H9 (cell line): ENCODE data around the gene GCLM. TPM values are rescaled to one million over a fixed set of nuclear protein-coding genes. Genes with fewer than 3 reads are reported as not detected.

Experiments used
- DNase-seq: peaks from one replicate; pipeline ENCODE4 v3.0.0-alpha.2; 2017
- H2AFZ ChIP-seq: one replicate; pipeline ENCODE4 v1.6.1; 2013; ENCODE audit warnings: mild to moderate bottlenecking, low read length, control low read depth, moderate library complexity
- H2AK5ac ChIP-seq: 2 replicates; pipeline ENCODE4 v1.6.1; 2013; ENCODE audit warnings: low read length, control low read depth, mixed read lengths; ENCODE audit not compliant: insufficient read length
- H2BK120ac ChIP-seq: one replicate; pipeline ENCODE4 v1.6.1; 2013; ENCODE audit warnings: low read depth, mild to moderate bottlenecking, low read length, control low read depth, inconsistent platforms; ENCODE audit not compliant: poor library complexity, severe bottlenecking
- H2BK12ac ChIP-seq: 2 replicates; pipeline ENCODE4 v1.6.1; 2013; ENCODE audit warnings: low read length, control low read depth, mixed read lengths, low read depth; ENCODE audit not compliant: insufficient read length
- H2BK15ac ChIP-seq: 2 replicates; pipeline ENCODE4 v1.6.1; 2013; ENCODE audit warnings: low read depth, low read length, control low read depth
- H2BK20ac ChIP-seq: one replicate; pipeline ENCODE4 v1.6.1; 2013; ENCODE audit warnings: low read depth, mild to moderate bottlenecking, low read length, control low read depth, inconsistent platforms; ENCODE audit not compliant: poor library complexity, severe bottlenecking
- H2BK5ac ChIP-seq: 2 replicates; pipeline ENCODE4 v1.6.1; 2013; ENCODE audit warnings: low read length, control low read depth, mixed read lengths; ENCODE audit not compliant: insufficient read length
- H3K14ac ChIP-seq: 2 replicates; pipeline ENCODE4 v1.6.1; 2013; ENCODE audit warnings: low read length, control low read depth; ENCODE audit not compliant: insufficient read depth
- H3K18ac ChIP-seq: 2 replicates; pipeline ENCODE4 v1.6.1; 2013; ENCODE audit warnings: low read depth, mild to moderate bottlenecking, mixed read lengths, low read length, control low read depth; ENCODE audit not compliant: insufficient read length
- H3K23ac ChIP-seq: 2 replicates; pipeline ENCODE4 v1.6.1; 2013; ENCODE audit warnings: low read length, control low read depth, mixed read lengths, low read depth; ENCODE audit not compliant: insufficient read length
- H3K23me2 ChIP-seq: 2 replicates; pipeline ENCODE4 v1.6.1; 2013; ENCODE audit warnings: low read depth, mild to moderate bottlenecking, mixed read lengths, low read length, control low read depth; ENCODE audit not compliant: insufficient read length, poor library complexity, severe bottlenecking
- H3K27ac ChIP-seq: 2 replicates; pipeline ENCODE4 v1.5.1; 2013; ENCODE audit warnings: low read length, control low read depth, mixed read lengths, low read depth; ENCODE audit not compliant: insufficient read length
- H3K27me3 ChIP-seq: 2 replicates; pipeline ENCODE4 v1.6.1; 2013; ENCODE audit warnings: low read length, control low read depth, inconsistent platforms; ENCODE audit not compliant: insufficient read depth
- H3K4ac ChIP-seq: 2 replicates; pipeline ENCODE4 v1.6.1; 2013; ENCODE audit warnings: low read depth, mild to moderate bottlenecking, control low read depth, inconsistent platforms, low read length, moderate library complexity
- H3K4me1 ChIP-seq: 2 replicates; pipeline ENCODE4 v1.6.1; 2013; ENCODE audit warnings: low read length, control low read depth, inconsistent platforms; ENCODE audit not compliant: insufficient read depth
- H3K4me2 ChIP-seq: 2 replicates; pipeline ENCODE4 v1.6.1; 2013; ENCODE audit warnings: low read length, control low read depth, mixed read lengths; ENCODE audit not compliant: insufficient read length, insufficient read depth
- H3K56ac ChIP-seq: 2 replicates; pipeline ENCODE4 v1.6.1; 2013; ENCODE audit warnings: low read depth, mild to moderate bottlenecking, mixed read lengths, low read length, control low read depth; ENCODE audit not compliant: insufficient read length
- H3K79me1 ChIP-seq: 2 replicates; pipeline ENCODE4 v1.6.1; 2013; ENCODE audit warnings: low read depth, mild to moderate bottlenecking, moderate library complexity, low read length, control low read depth, inconsistent platforms; ENCODE audit not compliant: insufficient read depth, poor library complexity, severe bottlenecking
- H3K79me2 ChIP-seq: 2 replicates; pipeline ENCODE4 v1.6.1; 2013; ENCODE audit warnings: low read length, control low read depth, inconsistent platforms; ENCODE audit not compliant: insufficient read depth
- H3K9ac ChIP-seq: 2 replicates; pipeline ENCODE4 v1.6.1; 2013; ENCODE audit warnings: low read length, control low read depth, mixed read lengths; ENCODE audit not compliant: insufficient read length; ENCODE audit errors: extremely low read depth
- H3K9me3 ChIP-seq: one replicate; pipeline ENCODE4 v1.6.1; 2013; ENCODE audit warnings: low read depth, low read length, inconsistent platforms; ENCODE audit not compliant: control insufficient read depth
- H3T11ph ChIP-seq: one replicate; pipeline ENCODE4 v1.6.1; 2013; ENCODE audit warnings: mild to moderate bottlenecking, low read length, control low read depth, inconsistent platforms
- H4K20me1 ChIP-seq: one replicate; pipeline ENCODE4 v1.6.1; 2013; ENCODE audit not compliant: control insufficient read depth, insufficient read length, insufficient read depth
- H4K5ac ChIP-seq: 2 replicates; pipeline ENCODE4 v1.6.1; 2013; ENCODE audit warnings: low read depth, mild to moderate bottlenecking, mixed read lengths, low read length, control low read depth; ENCODE audit not compliant: insufficient read length
- H4K8ac ChIP-seq: replicated peaks from 2 replicates; pipeline ENCODE4 v1.6.1; 2013; ENCODE audit warnings: low read length, control low read depth, mixed read lengths, low read depth; ENCODE audit not compliant: insufficient read length
- H4K91ac ChIP-seq: 2 replicates; pipeline ENCODE4 v1.6.1; 2013; ENCODE audit warnings: low read depth, mild to moderate bottlenecking, moderate library complexity, mixed read lengths, low read length, control low read depth; ENCODE audit not compliant: insufficient read length
- H3K27ac Mint-ChIP-seq, 3 experiments: 2 replicates in 2 of 3; 3 replicates in 1 of 3; pipeline ENCODE4 v1.8.0; 2020 to 2021; ENCODE audit warnings: mixed read lengths in 3 of 3, mild to moderate bottlenecking in 1 of 3, moderate library complexity in 1 of 3
- H3K27me3 Mint-ChIP-seq: 2 replicates; pipeline ENCODE4 v1.8.0; 2021; ENCODE audit warnings: low read depth, mild to moderate bottlenecking, moderate library complexity, mixed read lengths
- H3K36me3 Mint-ChIP-seq, 3 experiments: 2 replicates in 2 of 3; 3 replicates in 1 of 3; pipeline ENCODE4 v1.8.0; 2020 to 2021; ENCODE audit warnings: low read depth in 3 of 3, mixed read lengths in 3 of 3; ENCODE audit not compliant: insufficient read depth in 1 of 3
- H3K4me1 Mint-ChIP-seq, 2 experiments: 2 replicates each; pipeline ENCODE4 v1.8.0; 2020; ENCODE audit warnings: mixed read lengths in 2 of 2
- H3K4me3 Mint-ChIP-seq, 2 experiments: 2 replicates in 1 of 2; 3 replicates in 1 of 2; pipeline ENCODE4 v1.8.0; 2020 to 2021; ENCODE audit warnings: mild to moderate bottlenecking in 2 of 2, mixed read lengths in 2 of 2, moderate library complexity in 1 of 2
- H3K9me3 Mint-ChIP-seq, 2 experiments: 2 replicates in 1 of 2; 3 replicates in 1 of 2; pipeline ENCODE4 v1.8.0; 2020; ENCODE audit warnings: mild to moderate bottlenecking in 2 of 2, mixed read lengths in 2 of 2, moderate library complexity in 1 of 2
- WGBS: extraction: QIAGEN DNeasy Blood & Tissue Kit; methylation state at CpG from one replicate; pipeline ENCODE4 v1.1.7; 2013; ENCODE audit warnings: missing lambda C conversion rate, low lambda C conversion rate, mixed read lengths; ENCODE audit not compliant: insufficient read length; ENCODE audit errors: extremely low coverage; 5-methylcytosine and 5-hydroxymethylcytosine counted together
- total RNA-seq: library from RNA; stranded (reverse); gene quantifications from 2 replicates; pipeline ENCODE4 v1.2.1, GENCODE V29; 2021
- TF ChIP-seq, protein P1 (sequence below): fragments of 200-600 bp; sonication (generic); conservative IDR thresholded peaks from 3 replicates; pipeline ENCODE4 v1.8.0; 2021; ENCODE audit warnings: antibody characterized with exemption, mild to moderate bottlenecking

Gene GCLM
- total RNA-seq, 1 experiment from 2014 or later = 14.9 TPM

DNA sequence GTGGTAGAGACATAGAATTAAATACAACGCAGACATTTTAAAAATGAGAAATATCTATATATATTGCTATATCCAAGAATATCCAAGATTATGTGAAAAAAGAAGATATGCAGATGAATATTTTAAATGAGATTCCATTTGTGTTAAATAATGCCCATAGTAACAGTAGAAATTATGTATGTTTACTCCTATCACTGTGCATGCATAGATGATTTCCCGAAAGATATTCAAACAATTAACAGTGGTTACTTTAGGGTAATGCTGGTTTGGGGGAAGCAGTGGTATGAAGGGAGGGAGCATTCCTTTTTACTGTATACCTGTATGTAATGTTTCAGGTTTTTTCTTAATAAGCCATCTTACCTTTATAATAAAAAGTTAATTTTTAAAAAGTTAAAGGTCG is 55.3 kb downstream of the GCLM start:
- Mint-ChIP-seq H3K36me3 (peaks cover 19 to 30% (median 27%) of the 10 kb centered on the region in 3 experiments), H3K4me1 (no peaks in the 10 kb centered on the region), H3K27me3 (peaks cover 15% of the 10 kb centered on the region), H3K9me3 (peaks cover 38 to 44% of the 10 kb centered on the region in 2 experiments), H3K4me3 (no peak overlapping the region), H3K27ac (no peak overlapping the region)
- no peak overlapping the region for H3K23ac ChIP-seq
- no peak overlapping the region for H4K5ac ChIP-seq
- H2BK12ac ChIP-seq = no peak overlapping the region
- H3T11ph ChIP-seq = no peak overlapping the region
- H3K4ac ChIP-seq = no peak overlapping the region
- H3K27ac ChIP-seq = no peak overlapping the region
- no peak overlapping the region for H2BK15ac ChIP-seq
- no peak overlapping the region for H3K4me2 ChIP-seq
- no peaks in the 10 kb centered on the region for H3K27me3 ChIP-seq
- DNase-seq = no peak
- no peak overlapping the region for H2BK120ac ChIP-seq
- H2AK5ac ChIP-seq = no peak overlapping the region
- no peak overlapping the region for H4K91ac ChIP-seq
- no peaks in the 10 kb centered on the region for H3K23me2 ChIP-seq
- WGBS = no CpG with 5 or more reads among the region's 3 CpGs
- H3K79me2 ChIP-seq = no peaks in the 10 kb centered on the region
- H3K14ac ChIP-seq = no peak overlapping the region
- TF ChIP-seq, protein P1, sequence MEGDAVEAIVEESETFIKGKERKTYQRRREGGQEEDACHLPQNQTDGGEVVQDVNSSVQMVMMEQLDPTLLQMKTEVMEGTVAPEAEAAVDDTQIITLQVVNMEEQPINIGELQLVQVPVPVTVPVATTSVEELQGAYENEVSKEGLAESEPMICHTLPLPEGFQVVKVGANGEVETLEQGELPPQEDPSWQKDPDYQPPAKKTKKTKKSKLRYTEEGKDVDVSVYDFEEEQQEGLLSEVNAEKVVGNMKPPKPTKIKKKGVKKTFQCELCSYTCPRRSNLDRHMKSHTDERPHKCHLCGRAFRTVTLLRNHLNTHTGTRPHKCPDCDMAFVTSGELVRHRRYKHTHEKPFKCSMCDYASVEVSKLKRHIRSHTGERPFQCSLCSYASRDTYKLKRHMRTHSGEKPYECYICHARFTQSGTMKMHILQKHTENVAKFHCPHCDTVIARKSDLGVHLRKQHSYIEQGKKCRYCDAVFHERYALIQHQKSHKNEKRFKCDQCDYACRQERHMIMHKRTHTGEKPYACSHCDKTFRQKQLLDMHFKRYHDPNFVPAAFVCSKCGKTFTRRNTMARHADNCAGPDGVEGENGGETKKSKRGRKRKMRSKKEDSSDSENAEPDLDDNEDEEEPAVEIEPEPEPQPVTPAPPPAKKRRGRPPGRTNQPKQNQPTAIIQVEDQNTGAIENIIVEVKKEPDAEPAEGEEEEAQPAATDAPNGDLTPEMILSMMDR = no peak
- H2BK20ac ChIP-seq = no peak overlapping the region
- H4K20me1 ChIP-seq = no peaks in the 10 kb centered on the region
- H3K18ac ChIP-seq = no peak overlapping the region
- no peak overlapping the region for H3K56ac ChIP-seq
- no peak overlapping the region for H4K8ac ChIP-seq
- H3K9me3 ChIP-seq = no peaks in the 10 kb centered on the region
- no peak overlapping the region for H3K9ac ChIP-seq
- H3K4me1 ChIP-seq = no peaks in the 10 kb centered on the region
- H2AFZ ChIP-seq = no peak overlapping the region
- H3K79me1 ChIP-seq = no peaks in the 10 kb centered on the region
- no peak overlapping the region for H2BK5ac ChIP-seq
